ENCODE measurements around the gene SLC22A17. TPM values are rescaled to one million over a fixed set of nuclear protein-coding genes. Genes with fewer than 3 reads are reported as not detected.
A peak's percentile ranks its signal among the peaks of the same experiment; 100 is the strongest.
"Not testable (repeated sequence)": the region's sequence is repeated elsewhere in the genome, so short reads cannot be mapped to it uniquely, and the experiment has no call there.

The SLC22A17 gene
- total and polyA plus RNA-seq, 7 donors, result 0.60 to 38.8 (median 18.1) TPM

DNA sequence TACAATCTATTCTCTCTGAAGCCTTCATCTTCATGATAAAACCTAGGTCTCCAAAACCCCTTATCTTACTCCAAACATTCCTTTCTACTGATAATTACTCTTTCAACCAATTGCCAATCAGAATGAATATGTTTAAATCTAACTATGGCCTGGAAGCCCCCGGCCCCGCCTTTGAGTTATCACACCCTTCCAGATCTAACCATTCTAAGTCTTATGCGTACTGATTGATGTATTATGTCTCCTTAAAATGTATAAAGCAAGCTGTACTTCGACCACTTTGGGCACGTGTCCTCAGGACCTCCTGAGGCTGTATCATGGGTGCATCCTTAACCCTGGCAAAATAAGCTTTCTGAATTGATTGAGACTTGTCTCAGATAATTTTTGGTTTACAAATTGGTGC is 17.1 kb downstream of the SLC22A17 start:
- Histone ChIP-seq H3K27ac (no peak overlapping the region), H3K4me1 (no peaks in the 10 kb centered on the region), H3K4me3 (no peak overlapping the region), H3K36me3 (no peaks in the 10 kb centered on the region), H3K9me3 (no peaks in the 10 kb centered on the region), H3K27me3 (no peaks in the 10 kb centered on the region)
- 88% methylated on average over 5 of the region's 5 CpGs for WGBS, 2 donors
- TF ChIP-seq, protein P1, sequence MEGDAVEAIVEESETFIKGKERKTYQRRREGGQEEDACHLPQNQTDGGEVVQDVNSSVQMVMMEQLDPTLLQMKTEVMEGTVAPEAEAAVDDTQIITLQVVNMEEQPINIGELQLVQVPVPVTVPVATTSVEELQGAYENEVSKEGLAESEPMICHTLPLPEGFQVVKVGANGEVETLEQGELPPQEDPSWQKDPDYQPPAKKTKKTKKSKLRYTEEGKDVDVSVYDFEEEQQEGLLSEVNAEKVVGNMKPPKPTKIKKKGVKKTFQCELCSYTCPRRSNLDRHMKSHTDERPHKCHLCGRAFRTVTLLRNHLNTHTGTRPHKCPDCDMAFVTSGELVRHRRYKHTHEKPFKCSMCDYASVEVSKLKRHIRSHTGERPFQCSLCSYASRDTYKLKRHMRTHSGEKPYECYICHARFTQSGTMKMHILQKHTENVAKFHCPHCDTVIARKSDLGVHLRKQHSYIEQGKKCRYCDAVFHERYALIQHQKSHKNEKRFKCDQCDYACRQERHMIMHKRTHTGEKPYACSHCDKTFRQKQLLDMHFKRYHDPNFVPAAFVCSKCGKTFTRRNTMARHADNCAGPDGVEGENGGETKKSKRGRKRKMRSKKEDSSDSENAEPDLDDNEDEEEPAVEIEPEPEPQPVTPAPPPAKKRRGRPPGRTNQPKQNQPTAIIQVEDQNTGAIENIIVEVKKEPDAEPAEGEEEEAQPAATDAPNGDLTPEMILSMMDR (IDR thresholded peaks at IDR 0.05), result no peak
- no peak for TF ChIP-seq EP300 (IDR thresholded peaks at IDR 0.05)
- no peak for TF ChIP-seq POLR2A (IDR thresholded peaks at IDR 0.05)
- no peak for TF ChIP-seq POLR2AphosphoS5 (IDR thresholded peaks at IDR 0.05)
- no peak for DNase-seq
- intact Hi-C loops (cut with DNase I), result no loop called here

DNA sequence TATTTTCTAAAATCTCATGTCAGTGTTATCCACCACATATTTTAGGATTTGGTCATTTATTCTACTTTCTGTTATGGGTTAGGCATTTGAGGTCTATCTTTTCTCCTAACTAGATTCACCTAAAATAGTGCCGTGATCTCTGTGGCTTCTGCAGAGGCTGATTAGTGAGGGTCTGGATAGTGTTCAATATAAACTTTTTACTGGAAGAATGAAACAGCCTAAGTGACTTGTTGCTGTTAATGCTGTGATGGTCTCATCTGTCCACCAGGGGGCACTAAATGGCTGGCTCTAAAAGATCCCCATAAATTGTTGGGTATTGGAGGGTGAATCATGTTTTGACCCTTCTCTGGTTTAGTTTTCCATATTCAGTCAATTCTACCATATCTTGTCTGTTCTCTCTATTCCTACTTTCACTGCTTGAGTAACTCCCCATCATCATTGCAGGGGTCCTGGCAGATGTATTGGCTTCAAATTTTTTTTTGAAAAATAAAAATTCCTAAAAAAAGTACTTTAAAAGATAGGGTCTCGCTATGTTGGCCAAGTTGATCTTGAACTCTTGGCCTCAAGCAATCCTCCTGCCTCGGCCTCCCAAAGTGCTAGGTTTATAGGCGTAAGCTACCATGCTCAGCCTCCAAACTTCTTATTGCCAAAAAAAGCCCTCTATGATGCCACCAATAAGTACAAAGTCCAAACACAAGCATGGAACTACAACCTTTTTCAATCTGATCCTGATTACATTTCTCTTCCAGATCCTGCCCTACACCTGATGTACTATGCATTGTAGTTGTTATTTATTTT is 24.5 kb downstream of the SLC22A17 start:
- H3K36me3 ChIP-seq, result peaks cover 17 to 26% (median 19%) of the 10 kb centered on the region in 4 donors
- intact Hi-C loops (cut with DNase I), result loop anchor here (1.0 to 10.0 kb wide), 3 partner anchors 52 to 227 kb away; partner anchors contain the start of genes NGDN, THTPA and ZFHX2
- no peak overlapping the region for H3K27ac ChIP-seq
- WGBS, 2 donors, result 32 to 48% methylated on average over 4 of the region's 4 CpGs
- H3K4me3 ChIP-seq, result no peak overlapping the region
- H3K4me1 ChIP-seq, result peaks cover 0 to 14% (median 5%) of the 10 kb centered on the region in 4 donors
- TF ChIP-seq EP300 (IDR thresholded peaks at IDR 0.05), result no peak
- no peak for TF ChIP-seq POLR2A (IDR thresholded peaks at IDR 0.05)
- TF ChIP-seq, protein P1 (IDR thresholded peaks at IDR 0.05), result peak; percentile 77 to 90 (median 85)
- TF ChIP-seq POLR2AphosphoS5 (IDR thresholded peaks at IDR 0.05), result no peak
- H3K9me3 ChIP-seq, result no peaks in the 10 kb centered on the region
- H3K27me3 ChIP-seq, result no peaks in the 10 kb centered on the region
- DNase-seq, result peak; percentile 87

DNA sequence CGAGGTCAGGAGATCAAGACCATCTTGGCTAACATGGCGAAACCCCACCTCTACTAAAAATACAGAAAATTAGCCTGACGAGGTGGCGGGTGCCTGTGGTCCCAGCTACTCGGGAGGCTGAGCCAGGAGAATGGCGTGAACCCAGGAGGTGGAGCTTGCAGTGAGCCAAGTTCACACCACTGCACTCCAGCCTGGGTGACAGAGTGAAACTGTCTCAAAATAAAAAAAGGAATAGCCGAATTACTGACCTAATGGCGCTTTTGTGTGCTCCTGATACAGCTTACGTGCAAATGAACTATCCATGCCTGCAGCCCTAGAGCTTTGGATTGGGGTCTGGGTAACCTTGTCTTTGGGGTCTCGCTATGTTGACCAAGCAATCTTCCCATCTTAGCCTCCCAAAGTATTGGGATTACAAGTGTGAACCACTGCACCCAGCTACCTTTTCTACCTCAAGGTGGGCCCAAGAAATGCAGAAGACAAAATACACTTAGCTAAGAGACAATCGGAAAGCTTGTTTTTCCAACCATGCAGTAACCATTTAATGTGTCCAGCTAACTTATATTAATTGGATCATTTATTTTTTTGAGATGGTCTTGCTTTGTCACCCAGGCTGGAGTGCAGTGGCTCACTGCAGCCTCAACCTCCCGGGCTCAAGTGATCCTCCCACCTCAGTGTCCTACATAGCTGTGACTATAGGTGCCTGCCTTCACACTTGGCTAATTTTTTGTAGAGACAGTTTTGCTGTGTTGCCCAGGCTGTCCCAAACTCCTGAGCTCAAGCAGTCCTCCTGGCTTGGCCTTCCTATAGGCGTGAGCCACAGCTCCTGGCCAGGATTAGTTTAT is 26.0 kb downstream of the SLC22A17 start:
- H3K9me3 ChIP-seq, result no peaks in the 10 kb centered on the region
- no peak overlapping the region for H3K27ac ChIP-seq
- peaks cover 0 to 25% (median 17%) of the 10 kb centered on the region in 4 donors for H3K4me1 ChIP-seq
- TF ChIP-seq POLR2AphosphoS5 (IDR thresholded peaks at IDR 0.05) (no peak), EP300 (IDR thresholded peaks at IDR 0.05) (no peak), POLR2A (IDR thresholded peaks at IDR 0.05) (no peak)
- TF ChIP-seq, protein P1 (IDR thresholded peaks at IDR 0.05), result no peak
- intact Hi-C loops (cut with DNase I), result loop anchor here (5.0 to 10.0 kb wide), 2 partner anchors 141 to 228 kb away; partner anchors contain the start of genes NGDN, THTPA and ZFHX2
- no peaks in the 10 kb centered on the region for H3K27me3 ChIP-seq
- peaks cover 17 to 32% (median 19%) of the 10 kb centered on the region in 4 donors for H3K36me3 ChIP-seq
- 78 to 86% methylated on average over 13 of the region's 13 CpGs for WGBS, 2 donors
- H3K4me3 ChIP-seq, result no peak overlapping the region
- DNase-seq, result no peak

DNA sequence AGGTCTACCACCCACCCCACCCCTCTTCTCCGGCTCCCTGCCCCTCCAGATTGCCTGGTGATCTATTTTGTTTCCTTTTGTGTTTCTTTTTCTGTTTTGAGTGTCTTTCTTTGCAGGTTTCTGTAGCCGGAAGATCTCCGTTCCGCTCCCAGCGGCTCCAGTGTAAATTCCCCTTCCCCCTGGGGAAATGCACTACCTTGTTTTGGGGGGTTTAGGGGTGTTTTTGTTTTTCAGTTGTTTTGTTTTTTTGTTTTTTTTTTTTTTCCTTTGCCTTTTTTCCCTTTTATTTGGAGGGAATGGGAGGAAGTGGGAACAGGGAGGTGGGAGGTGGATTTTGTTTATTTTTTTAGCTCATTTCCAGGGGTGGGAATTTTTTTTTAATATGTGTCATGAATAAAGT is 26.9 kb downstream of the SLC22A17 start:
- not testable (repeated sequence) for H3K27ac ChIP-seq

More for the DNA sequence above, 26.9 kb downstream of the SLC22A17 start:
- H3K4me3 ChIP-seq, H3K9me3 ChIP-seq, H3K27me3 ChIP-seq, DNase-seq: not testable (repeated sequence)
- Histone ChIP-seq H3K36me3 (peaks cover 17 to 32% (median 19%) of the 10 kb centered on the region in 4 donors), H3K4me1 (peaks cover 0 to 25% (median 17%) of the 10 kb centered on the region in 4 donors)
- intact Hi-C loops (cut with DNase I), result loop anchor here (5.0 to 10.0 kb wide), 2 partner anchors 142 to 229 kb away; partner anchors contain the start of genes NGDN, THTPA and ZFHX2
- WGBS, 2 donors, result 95 to 96% methylated on average over 5 of the region's 5 CpGs

All from sigmoid colon (tissue), 7 donors.